OCI-LY1 (cell line): ENCODE results near the gene MYO1E.

Experiments used
- EZH2 ChIP-seq: fragments of 200-600 bp; sonication (generic), shearing (Covaris generic); IDR thresholded peaks from 2 replicates; pipeline ENCODE4 v1.8.0; 2017; ENCODE audit warnings: borderline replicate concordance, mixed run types, mild to moderate bottlenecking, antibody characterized with exemption, low read length, moderate library complexity, mixed read lengths
- TF ChIP-seq, protein P1 (sequence below): fragments of 200-600 bp; sonication (generic), shearing (Covaris generic); IDR thresholded peaks from 2 replicates; pipeline ENCODE4 v1.5.1; 2017; ENCODE audit warnings: mild to moderate bottlenecking, antibody characterized with exemption, low read length, moderate library complexity, mixed read lengths

DNA sequence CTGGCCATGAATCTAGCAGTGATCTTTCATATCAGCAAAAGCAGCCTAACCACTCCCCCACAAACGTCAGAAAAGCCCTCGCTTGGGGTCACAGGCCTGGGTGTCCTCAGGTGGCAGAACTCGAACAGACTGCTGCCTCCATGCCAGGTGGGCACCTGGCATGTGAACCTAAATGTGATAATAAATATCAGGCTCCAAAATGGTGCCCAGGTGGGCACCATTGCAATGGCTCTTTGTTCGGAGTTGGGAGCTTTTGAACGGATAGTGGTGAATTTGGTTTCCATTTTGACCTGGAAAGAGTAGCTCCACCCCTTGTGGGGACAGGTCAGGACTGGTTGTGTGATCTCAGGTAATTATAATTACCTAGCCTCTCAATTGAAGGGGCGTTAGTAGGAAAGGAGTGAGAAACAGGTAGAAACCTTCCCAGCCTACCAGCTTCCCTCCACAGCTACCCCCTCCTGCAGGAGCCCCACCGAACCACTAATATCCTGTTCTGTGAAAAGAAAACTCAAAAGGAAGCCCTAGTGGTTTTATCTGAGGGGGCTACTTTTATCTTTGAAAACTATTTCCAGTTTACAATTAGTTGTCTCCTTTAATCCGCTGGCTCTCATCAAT is 18.1 kb downstream of the MYO1E start:
- TF ChIP-seq, protein P1, sequence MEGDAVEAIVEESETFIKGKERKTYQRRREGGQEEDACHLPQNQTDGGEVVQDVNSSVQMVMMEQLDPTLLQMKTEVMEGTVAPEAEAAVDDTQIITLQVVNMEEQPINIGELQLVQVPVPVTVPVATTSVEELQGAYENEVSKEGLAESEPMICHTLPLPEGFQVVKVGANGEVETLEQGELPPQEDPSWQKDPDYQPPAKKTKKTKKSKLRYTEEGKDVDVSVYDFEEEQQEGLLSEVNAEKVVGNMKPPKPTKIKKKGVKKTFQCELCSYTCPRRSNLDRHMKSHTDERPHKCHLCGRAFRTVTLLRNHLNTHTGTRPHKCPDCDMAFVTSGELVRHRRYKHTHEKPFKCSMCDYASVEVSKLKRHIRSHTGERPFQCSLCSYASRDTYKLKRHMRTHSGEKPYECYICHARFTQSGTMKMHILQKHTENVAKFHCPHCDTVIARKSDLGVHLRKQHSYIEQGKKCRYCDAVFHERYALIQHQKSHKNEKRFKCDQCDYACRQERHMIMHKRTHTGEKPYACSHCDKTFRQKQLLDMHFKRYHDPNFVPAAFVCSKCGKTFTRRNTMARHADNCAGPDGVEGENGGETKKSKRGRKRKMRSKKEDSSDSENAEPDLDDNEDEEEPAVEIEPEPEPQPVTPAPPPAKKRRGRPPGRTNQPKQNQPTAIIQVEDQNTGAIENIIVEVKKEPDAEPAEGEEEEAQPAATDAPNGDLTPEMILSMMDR, result no peak
- no peak for TF ChIP-seq EZH2
